Suprapubic skin (tissue), 3 donors: Measurements from ENCODE around the gene FOXL2.

Experiments
- POLR2AphosphoS5 ChIP-seq, 3 donors: sonication (generic); formaldehyde crosslinking; IDR thresholded peaks; one replicate each; pipeline ENCODE4 v1.6.1; 2017; ENCODE audit warnings: antibody characterized with exemption in 3 of 3
- TF ChIP-seq, protein P1 (sequence below), 2 donors: fragments of 200-600 bp in 1 of 2; fragments of 450-650 bp in 1 of 2; sonication (generic) in 1 of 2; IDR thresholded peaks; one replicate each; pipeline ENCODE4 v1.5.1; 2016 to 2019; ENCODE audit warnings: antibody characterized with exemption in 2 of 2, mild to moderate bottlenecking in 1 of 2, moderate library complexity in 1 of 2

DNA sequence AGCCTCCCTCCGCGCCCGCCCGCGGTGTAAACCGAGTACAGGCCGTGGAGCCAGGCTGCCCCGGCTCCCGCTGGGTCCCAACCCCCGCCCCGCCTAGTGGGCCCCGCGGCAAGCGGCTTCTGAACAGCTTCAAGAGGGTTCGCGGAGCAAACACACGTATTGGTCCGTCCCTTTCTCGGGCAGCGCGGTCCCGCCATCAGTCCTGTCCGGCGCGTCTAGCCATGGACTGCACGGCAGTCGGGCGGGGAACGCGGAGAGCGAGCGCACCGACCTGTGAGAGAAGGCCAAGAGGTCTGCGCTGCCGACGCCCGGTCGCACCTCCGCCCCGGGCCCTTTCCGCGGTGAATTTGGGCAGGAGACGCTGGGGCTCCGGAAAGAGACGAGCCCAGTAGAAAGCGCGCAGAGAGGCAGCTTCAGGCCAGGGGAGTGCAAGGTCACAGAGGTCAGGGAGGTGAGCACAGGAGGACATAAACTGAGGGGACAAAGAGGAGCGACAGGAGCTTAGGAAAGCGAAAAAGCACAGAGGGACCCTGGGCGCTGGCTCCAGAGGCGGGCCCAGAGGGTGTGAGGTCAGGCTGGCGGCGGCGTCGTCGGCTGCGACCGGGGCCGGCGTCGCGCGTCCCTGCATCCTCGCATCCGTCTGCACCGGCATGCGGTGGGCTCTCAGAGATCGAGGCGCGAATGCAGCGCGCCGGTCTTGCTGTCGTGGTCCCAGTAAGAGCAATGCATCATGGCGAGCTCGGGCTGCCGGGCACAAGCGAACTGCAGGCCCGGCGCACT lies 1.8 kb downstream of the FOXL2 start:
- TF ChIP-seq POLR2AphosphoS5 (IDR thresholded peaks at IDR 0.05): no peak
- TF ChIP-seq, protein P1, sequence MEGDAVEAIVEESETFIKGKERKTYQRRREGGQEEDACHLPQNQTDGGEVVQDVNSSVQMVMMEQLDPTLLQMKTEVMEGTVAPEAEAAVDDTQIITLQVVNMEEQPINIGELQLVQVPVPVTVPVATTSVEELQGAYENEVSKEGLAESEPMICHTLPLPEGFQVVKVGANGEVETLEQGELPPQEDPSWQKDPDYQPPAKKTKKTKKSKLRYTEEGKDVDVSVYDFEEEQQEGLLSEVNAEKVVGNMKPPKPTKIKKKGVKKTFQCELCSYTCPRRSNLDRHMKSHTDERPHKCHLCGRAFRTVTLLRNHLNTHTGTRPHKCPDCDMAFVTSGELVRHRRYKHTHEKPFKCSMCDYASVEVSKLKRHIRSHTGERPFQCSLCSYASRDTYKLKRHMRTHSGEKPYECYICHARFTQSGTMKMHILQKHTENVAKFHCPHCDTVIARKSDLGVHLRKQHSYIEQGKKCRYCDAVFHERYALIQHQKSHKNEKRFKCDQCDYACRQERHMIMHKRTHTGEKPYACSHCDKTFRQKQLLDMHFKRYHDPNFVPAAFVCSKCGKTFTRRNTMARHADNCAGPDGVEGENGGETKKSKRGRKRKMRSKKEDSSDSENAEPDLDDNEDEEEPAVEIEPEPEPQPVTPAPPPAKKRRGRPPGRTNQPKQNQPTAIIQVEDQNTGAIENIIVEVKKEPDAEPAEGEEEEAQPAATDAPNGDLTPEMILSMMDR (IDR thresholded peaks at IDR 0.05): no peak
